IMR-90 (cell line): ENCODE data around the gene SPATA9. TPM values are rescaled to one million over a fixed set of nuclear protein-coding genes. Genes with fewer than 3 reads are reported as not detected.

Experiments
- ATAC-seq: fragments of 200-7000 bp; cut with Tn5 transposase; 2 replicates; pipeline ENCODE4 v1.9.1; 2020; ENCODE audit warnings: low read depth, mild to moderate bottlenecking, moderate library complexity
- BruUV-seq: library from RNA; stranded (reverse); fragments of 400-500 nt; replicated peaks from 2 replicates; lab custom pipeline; 2021; lab: Mats Ljungman, UMichigan
- CTCF ChIA-PET: fragments of 300-600 bp; formaldehyde crosslinking; extraction: SDS; loops from one replicate; lab custom pipeline; 2021; ENCODE audit warnings: antibody characterized with exemption; lab: Yijun Ruan, JAX
- POLR2A ChIA-PET: fragments of 300-600 bp; sonication (Branson Sonifier 250); formaldehyde crosslinking; loops from one replicate; lab custom pipeline; 2022; ENCODE audit warnings: antibody characterized with exemption; ENCODE audit not compliant: unreplicated experiment; lab: Charles Lee
- DNase-seq: peaks from one replicate; pipeline ENCODE4 v3.0.0; 2013
- H2AFZ ChIP-seq: replicated peaks from 2 replicates; pipeline ENCODE3; 2013; ENCODE audit warnings: low read length, mild to moderate bottlenecking; ENCODE audit not compliant: poor library complexity
- H2AK5ac ChIP-seq: 2 replicates; pipeline ENCODE4 v1.6.1; 2013; ENCODE audit warnings: low read depth, low read length, inconsistent platforms
- H2AK9ac ChIP-seq: replicated peaks from 2 replicates; pipeline ENCODE3; 2013; ENCODE audit warnings: mild to moderate bottlenecking, low read depth, low read length, moderate library complexity; ENCODE audit not compliant: poor library complexity
- H2BK120ac ChIP-seq: 2 replicates; pipeline ENCODE4 v1.6.1; 2013; ENCODE audit warnings: low read depth, low read length, inconsistent platforms
- H2BK15ac ChIP-seq: 3 replicates; pipeline ENCODE4 v1.6.1; 2013; ENCODE audit warnings: low read depth, low read length, inconsistent platforms
- H2BK20ac ChIP-seq: 2 replicates; pipeline ENCODE4 v1.6.1; 2013; ENCODE audit warnings: low read depth, mild to moderate bottlenecking, inconsistent platforms, low read length, moderate library complexity
- H2BK5ac ChIP-seq: 2 replicates; pipeline ENCODE4 v1.6.1; 2013; ENCODE audit warnings: mild to moderate bottlenecking, low read depth, low read length, inconsistent platforms; ENCODE audit not compliant: poor library complexity, severe bottlenecking
- H3K14ac ChIP-seq: replicated peaks from 2 replicates; pipeline ENCODE4 v1.6.1; 2013; ENCODE audit warnings: low read depth, low read length, inconsistent platforms
- H3K18ac ChIP-seq: 2 replicates; pipeline ENCODE4 v1.6.1; 2013; ENCODE audit warnings: low read depth, low read length, control low read depth
- H3K23ac ChIP-seq: 2 replicates; pipeline ENCODE4 v1.6.1; 2013; ENCODE audit warnings: low read depth, low read length, inconsistent platforms
- H3K27ac ChIP-seq: 2 replicates; pipeline ENCODE4 v1.5.1; 2013; ENCODE audit warnings: mild to moderate bottlenecking, control low read depth, low read length; ENCODE audit not compliant: insufficient read depth
- H3K27me3 ChIP-seq: 2 replicates; pipeline ENCODE4 v1.6.1; 2013; ENCODE audit warnings: low read length; ENCODE audit not compliant: control insufficient read depth, insufficient read depth
- H3K36me3 ChIP-seq: 2 replicates; pipeline ENCODE4 v1.6.1; 2013; ENCODE audit warnings: low read length, mixed read lengths; ENCODE audit not compliant: control insufficient read depth, insufficient read depth
- H3K4ac ChIP-seq: 2 replicates; pipeline ENCODE4 v1.6.1; 2013; ENCODE audit warnings: low read depth, low read length, inconsistent platforms
- H3K4me1 ChIP-seq: 2 replicates; pipeline ENCODE4 v1.6.1; 2013; ENCODE audit warnings: low read length, mixed read lengths; ENCODE audit not compliant: control insufficient read depth, insufficient read depth
- H3K4me2 ChIP-seq: 2 replicates; pipeline ENCODE4 v1.6.1; 2013; ENCODE audit warnings: low read depth, mild to moderate bottlenecking, control low read depth, low read length, moderate library complexity
- H3K4me3 ChIP-seq: 2 replicates; pipeline ENCODE4 v1.5.1; 2013; ENCODE audit warnings: low read depth, mild to moderate bottlenecking, control low read depth, low read length, moderate library complexity; ENCODE audit not compliant: insufficient read depth
- H3K56ac ChIP-seq: 2 replicates; pipeline ENCODE4 v1.6.1; 2013; ENCODE audit warnings: low read length, inconsistent platforms; ENCODE audit not compliant: insufficient read depth; ENCODE audit errors: extremely low read depth
- H3K79me1 ChIP-seq, 2 experiments: 2 replicates each; pipeline ENCODE4 v1.6.1; 2013; ENCODE audit warnings: low read length in 2 of 2, inconsistent platforms in 1 of 2, low read depth in 1 of 2
- H3K9ac ChIP-seq: 2 replicates; pipeline ENCODE4 v1.6.1; 2013; ENCODE audit warnings: low read depth, low read length, control low read depth
- H3K9me1 ChIP-seq: 2 replicates; pipeline ENCODE4 v1.6.1; 2013; ENCODE audit warnings: low read length, inconsistent platforms; ENCODE audit not compliant: insufficient read depth
- H3K9me3 ChIP-seq: 2 replicates; pipeline ENCODE4 v1.6.1; 2013; ENCODE audit warnings: low read length; ENCODE audit not compliant: control insufficient read depth, insufficient read depth
- H4K20me1 ChIP-seq: 2 replicates; pipeline ENCODE4 v1.6.1; 2013; ENCODE audit warnings: low read length, inconsistent platforms; ENCODE audit not compliant: insufficient read depth
- H4K5ac ChIP-seq: 2 replicates; pipeline ENCODE4 v1.6.1; 2013; ENCODE audit warnings: mild to moderate bottlenecking, low read depth, low read length, control low read depth
- H4K8ac ChIP-seq, 2 experiments: 2 replicates each; pipeline ENCODE4 v1.6.1; 2013; ENCODE audit warnings: low read depth in 2 of 2, low read length in 2 of 2, control low read depth in 1 of 2, inconsistent platforms in 1 of 2
- H4K91ac ChIP-seq: 2 replicates; pipeline ENCODE4 v1.6.1; 2013; ENCODE audit warnings: low read depth, low read length, inconsistent platforms; ENCODE audit not compliant: insufficient read depth
- BHLHE40 ChIP-seq: fragments of 150-350 bp; IDR thresholded peaks from 2 replicates; pipeline ENCODE4 v1.6.1; 2016; ENCODE audit warnings: mild to moderate bottlenecking, low read depth, low read length
- CEBPB ChIP-seq: IDR thresholded peaks from 2 replicates; pipeline ENCODE4 v1.6.1; 2012; ENCODE audit warnings: low read depth, low read length, improper control_type of control experiment
- CHD1 ChIP-seq: IDR thresholded peaks from 2 replicates; pipeline ENCODE4 v1.6.1; 2012; ENCODE audit warnings: low read depth, low read length, improper control_type of control experiment
- FOS ChIP-seq: fragments of 150-350 bp; IDR thresholded peaks from 2 replicates; pipeline ENCODE4 v1.6.1; 2016; ENCODE audit warnings: low read depth, low read length
- MAFK ChIP-seq: IDR thresholded peaks from 2 replicates; pipeline ENCODE4 v1.6.1; 2012; ENCODE audit warnings: low read depth, low read length, improper control_type of control experiment
- MAZ ChIP-seq: IDR thresholded peaks from 2 replicates; pipeline ENCODE4 v1.6.1; 2012; ENCODE audit warnings: low read depth, mild to moderate bottlenecking, low read length, improper control_type of control experiment, moderate library complexity, borderline replicate concordance
- MXI1 ChIP-seq: IDR thresholded peaks from 2 replicates; pipeline ENCODE4 v1.6.1; 2012; ENCODE audit warnings: low read depth, mild to moderate bottlenecking, low read length, moderate library complexity, borderline replicate concordance
- NFE2L2 ChIP-seq: fragments of 150-350 bp; IDR thresholded peaks from 2 replicates; pipeline ENCODE4 v1.6.1; 2016; ENCODE audit warnings: low read depth, mild to moderate bottlenecking, low read length
- RAD21 ChIP-seq: IDR thresholded peaks from 2 replicates; pipeline ENCODE4 v1.6.1; 2012; ENCODE audit warnings: low read length, improper control_type of control experiment
- RCOR1 ChIP-seq: IDR thresholded peaks from 2 replicates; pipeline ENCODE4 v1.6.1; 2012; ENCODE audit warnings: mild to moderate bottlenecking, low read length, improper control_type of control experiment; ENCODE audit not compliant: insufficient replicate concordance
- RFX5 ChIP-seq: IDR thresholded peaks from 2 replicates; pipeline ENCODE4 v1.8.0; 2012; ENCODE audit warnings: low read depth, mild to moderate bottlenecking, low read length, moderate library complexity
- SMC3 ChIP-seq: fragments of 150-350 bp; IDR thresholded peaks from 2 replicates; pipeline ENCODE4 v1.6.1; 2016; ENCODE audit warnings: low read depth, mild to moderate bottlenecking, antibody characterized with exemption, low read length, moderate library complexity
- dilution Hi-C: fragments of 300-500 bp; cut with HindIII; formaldehyde crosslinking; loops from one replicate; pipeline ENCODE4 v1.14.3; 2018; ENCODE audit warnings: low sequenced_read_pairs; ENCODE audit not compliant: unreplicated experiment
- in situ Hi-C: fragments of 300-500 bp; cut with MboI; formaldehyde crosslinking; loops from 3 replicates; pipeline ENCODE4 v1.14.3; 2019; ENCODE audit warnings: low sequenced_read_pairs, inconsistent platforms, mixed read lengths
- intact Hi-C: fragments of 100-400 bp; cut with micrococcal nuclease; formaldehyde crosslinking; loops from 2 replicates; pipeline ENCODE4 v1.10.0; 2022
- polyA plus RNA-seq, 3 experiments: library from polyadenylated mRNA; depleted of rRNA; stranded (reverse); fragments of >200 nt; gene quantifications; 2 replicates each; pipeline ENCODE4 v1.2.3, GENCODE V29; 2012; ENCODE audit warnings: low replicate concordance in 1 of 3
- total RNA-seq: library from RNA; depleted of rRNA; stranded (reverse); fragments of >200 nt; gene quantifications from 2 replicates; pipeline ENCODE4 v1.2.3, GENCODE V29; 2012
- TF ChIP-seq, protein P1 (sequence below): fragments of 150-350 bp; IDR thresholded peaks from 2 replicates; pipeline ENCODE4 v1.6.1; 2016; ENCODE audit warnings: low read depth, mild to moderate bottlenecking, low read length, moderate library complexity, borderline replicate concordance
- TF ChIP-seq, protein P2 (sequence below): conservative IDR thresholded peaks from 2 replicates; pipeline ENCODE4 v1.5.1; 2012; ENCODE audit warnings: mild to moderate bottlenecking, low read depth, low read length, improper control_type of control experiment
- TF ChIP-seq, protein P3 (sequence below): fragments of 150-350 bp; IDR thresholded peaks from 2 replicates; pipeline ENCODE4 v1.6.1; 2017; ENCODE audit warnings: mild to moderate bottlenecking, antibody characterized with exemption, low read length, low read depth

The SPATA9 gene
- total and polyA plus RNA-seq, 2 of the 4 experiments (the other 2 are of a cell fraction): 0.72 to 0.86 TPM

DNA sequence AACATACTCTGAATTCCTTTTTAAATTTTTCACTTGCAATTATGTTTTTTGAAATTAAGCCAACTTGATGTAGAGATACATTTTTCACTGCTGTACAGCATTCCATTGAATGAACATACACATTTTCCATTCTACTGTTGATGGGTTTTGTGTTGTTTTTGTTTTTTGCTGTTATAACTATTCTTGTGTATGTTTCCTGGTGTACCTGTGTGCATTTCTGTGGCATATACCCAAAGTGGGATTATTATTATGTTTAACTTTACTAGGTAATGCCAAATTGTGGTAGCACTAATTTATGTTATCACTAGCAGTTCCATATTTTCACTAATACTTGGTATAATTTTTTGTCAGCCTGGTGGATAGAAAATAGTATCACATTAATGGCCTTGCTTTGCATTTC lies 33.5 kb downstream of the SPATA9 start:
- no peak overlapping the region for H3K14ac ChIP-seq
- no peak overlapping the region for H2BK15ac ChIP-seq
- BruUV-seq: no TSS peak
- dilution Hi-C loops: no loop called here
- no peak overlapping the region for H3K4me3 ChIP-seq
- TF ChIP-seq BHLHE40 (no peak), FOS (no peak), CHD1 (no peak), NFE2L2 (no peak), RAD21 (no peak), MAZ (no peak), RCOR1 (no peak), MXI1 (no peak), SMC3 (no peak), RFX5 (no peak), CEBPB (no peak), MAFK (no peak)
- TF ChIP-seq, protein P1, sequence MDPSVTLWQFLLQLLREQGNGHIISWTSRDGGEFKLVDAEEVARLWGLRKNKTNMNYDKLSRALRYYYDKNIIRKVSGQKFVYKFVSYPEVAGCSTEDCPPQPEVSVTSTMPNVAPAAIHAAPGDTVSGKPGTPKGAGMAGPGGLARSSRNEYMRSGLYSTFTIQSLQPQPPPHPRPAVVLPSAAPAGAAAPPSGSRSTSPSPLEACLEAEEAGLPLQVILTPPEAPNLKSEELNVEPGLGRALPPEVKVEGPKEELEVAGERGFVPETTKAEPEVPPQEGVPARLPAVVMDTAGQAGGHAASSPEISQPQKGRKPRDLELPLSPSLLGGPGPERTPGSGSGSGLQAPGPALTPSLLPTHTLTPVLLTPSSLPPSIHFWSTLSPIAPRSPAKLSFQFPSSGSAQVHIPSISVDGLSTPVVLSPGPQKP: no peak
- TF ChIP-seq, protein P2, sequence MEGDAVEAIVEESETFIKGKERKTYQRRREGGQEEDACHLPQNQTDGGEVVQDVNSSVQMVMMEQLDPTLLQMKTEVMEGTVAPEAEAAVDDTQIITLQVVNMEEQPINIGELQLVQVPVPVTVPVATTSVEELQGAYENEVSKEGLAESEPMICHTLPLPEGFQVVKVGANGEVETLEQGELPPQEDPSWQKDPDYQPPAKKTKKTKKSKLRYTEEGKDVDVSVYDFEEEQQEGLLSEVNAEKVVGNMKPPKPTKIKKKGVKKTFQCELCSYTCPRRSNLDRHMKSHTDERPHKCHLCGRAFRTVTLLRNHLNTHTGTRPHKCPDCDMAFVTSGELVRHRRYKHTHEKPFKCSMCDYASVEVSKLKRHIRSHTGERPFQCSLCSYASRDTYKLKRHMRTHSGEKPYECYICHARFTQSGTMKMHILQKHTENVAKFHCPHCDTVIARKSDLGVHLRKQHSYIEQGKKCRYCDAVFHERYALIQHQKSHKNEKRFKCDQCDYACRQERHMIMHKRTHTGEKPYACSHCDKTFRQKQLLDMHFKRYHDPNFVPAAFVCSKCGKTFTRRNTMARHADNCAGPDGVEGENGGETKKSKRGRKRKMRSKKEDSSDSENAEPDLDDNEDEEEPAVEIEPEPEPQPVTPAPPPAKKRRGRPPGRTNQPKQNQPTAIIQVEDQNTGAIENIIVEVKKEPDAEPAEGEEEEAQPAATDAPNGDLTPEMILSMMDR: no peak
- TF ChIP-seq, protein P3, sequence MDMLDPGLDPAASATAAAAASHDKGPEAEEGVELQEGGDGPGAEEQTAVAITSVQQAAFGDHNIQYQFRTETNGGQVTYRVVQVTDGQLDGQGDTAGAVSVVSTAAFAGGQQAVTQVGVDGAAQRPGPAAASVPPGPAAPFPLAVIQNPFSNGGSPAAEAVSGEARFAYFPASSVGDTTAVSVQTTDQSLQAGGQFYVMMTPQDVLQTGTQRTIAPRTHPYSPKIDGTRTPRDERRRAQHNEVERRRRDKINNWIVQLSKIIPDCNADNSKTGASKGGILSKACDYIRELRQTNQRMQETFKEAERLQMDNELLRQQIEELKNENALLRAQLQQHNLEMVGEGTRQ: no peak
- no peaks in the 10 kb centered on the region for H3K9me1 ChIP-seq
- no peaks in the 10 kb centered on the region for H4K20me1 ChIP-seq
- H2AK5ac ChIP-seq: no peak overlapping the region
- H2AK9ac ChIP-seq: no peak overlapping the region
- H4K91ac ChIP-seq: no peak overlapping the region
- no peak overlapping the region for H2BK5ac ChIP-seq
- no peaks in the 10 kb centered on the region for H3K9me3 ChIP-seq
- H2BK20ac ChIP-seq: no peak overlapping the region
- no peak overlapping the region for H3K18ac ChIP-seq
- no peak overlapping the region for H3K4me2 ChIP-seq
- no peaks in the 10 kb centered on the region for H3K36me3 ChIP-seq
- no peak overlapping the region for H3K4ac ChIP-seq
- no peak overlapping the region for H2AFZ ChIP-seq
- DNase-seq (no peak), ATAC-seq (no peak)
- ChIA-PET POLR2A (no interaction called here), CTCF (no interaction called here)
- H2BK120ac ChIP-seq: no peak overlapping the region
- H4K8ac ChIP-seq: no peak overlapping the region
- no peak overlapping the region for H4K5ac ChIP-seq
- in situ Hi-C loops: loop anchor here (25.0 kb wide), 1 partner anchor 663 kb away; no protein-coding TSS in a partner anchor
- H3K27ac ChIP-seq: no peak overlapping the region
- no peak overlapping the region for H3K23ac ChIP-seq
- intact Hi-C loops: loop anchor here (5.0 to 10.0 kb wide), 2 partner anchors 83 to 956 kb away; partner anchors contain the start of gene RHOBTB3
- H3K4me1 ChIP-seq: peaks cover 4% of the 10 kb centered on the region
- H3K27me3 ChIP-seq: no peaks in the 10 kb centered on the region
- no peak overlapping the region for H3K9ac ChIP-seq
- no peaks in the 10 kb centered on the region for H3K79me1 ChIP-seq
- H3K56ac ChIP-seq: no peak overlapping the region
